ENCODE measurements around the gene CRACR2B. TPM values are rescaled to one million over a fixed set of nuclear protein-coding genes. Genes with fewer than 3 reads are reported as not detected.

Gene CRACR2B
- total and polyA plus RNA-seq, 2 of the 13 experiments (the other 11 are each of a cell fraction or from before 2014, with no cell fraction given): 14.9 to 21.0 TPM

GRCh38 chr11:832529-833113, 4.9 kb downstream of the CRACR2B start, which contains the start of gene CD151 (continued):
- TF ChIP-seq, protein P1, sequence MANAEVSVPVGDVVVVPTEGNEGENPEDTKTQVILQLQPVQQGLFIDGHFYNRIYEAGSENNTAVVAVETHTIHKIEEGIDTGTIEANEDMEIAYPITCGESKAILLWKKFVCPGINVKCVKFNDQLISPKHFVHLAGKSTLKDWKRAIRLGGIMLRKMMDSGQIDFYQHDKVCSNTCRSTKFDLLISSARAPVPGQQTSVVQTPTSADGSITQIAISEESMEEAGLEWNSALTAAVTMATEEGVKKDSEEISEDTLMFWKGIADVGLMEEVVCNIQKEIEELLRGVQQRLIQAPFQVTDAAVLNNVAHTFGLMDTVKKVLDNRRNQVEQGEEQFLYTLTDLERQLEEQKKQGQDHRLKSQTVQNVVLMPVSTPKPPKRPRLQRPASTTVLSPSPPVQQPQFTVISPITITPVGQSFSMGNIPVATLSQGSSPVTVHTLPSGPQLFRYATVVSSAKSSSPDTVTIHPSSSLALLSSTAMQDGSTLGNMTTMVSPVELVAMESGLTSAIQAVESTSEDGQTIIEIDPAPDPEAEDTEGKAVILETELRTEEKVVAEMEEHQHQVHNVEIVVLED (CRISPR knock-in tag; IDR thresholded peaks at IDR 0.05; ENCODE audit: borderline replicate concordance): no peak
- no peak for TF ChIP-seq HDAC6 (IDR thresholded peaks at IDR 0.05; ENCODE audit: low read depth, low read length)
- TF ChIP-seq MLLT10 (CRISPR knock-in tag; IDR thresholded peaks at IDR 0.05): no peak
- no peak for TF ChIP-seq ZNF574 (CRISPR knock-in tag; IDR thresholded peaks at IDR 0.05)
- TF ChIP-seq RAD21 (CRISPR knock-in tag; IDR thresholded peaks at IDR 0.05): 0 out of 2 replicates have a peak, but pooled peaks have one; percentile 18
- TF ChIP-seq BORCS8-MEF2B (CRISPR knock-in tag; IDR thresholded peaks at IDR 0.05): peak; percentile 56; the same call in 1 of the 2 replicates
- TF ChIP-seq ZFP82 (CRISPR knock-in tag; IDR thresholded peaks at IDR 0.05; ENCODE audit: borderline replicate concordance): no peak; the same call in 1 of the 2 replicates
- no peak for TF ChIP-seq NFYB (CRISPR knock-in tag; IDR thresholded peaks at IDR 0.05)
- no peak for TF ChIP-seq BRD4 (CRISPR knock-in tag; IDR thresholded peaks at IDR 0.05)
- no peak for TF ChIP-seq ZBTB14 (CRISPR knock-in tag; IDR thresholded peaks at IDR 0.05)
- TF ChIP-seq PHB2 (IDR thresholded peaks at IDR 0.05; ENCODE audit: partially characterized antibody): no peak
- no peak for TF ChIP-seq DNMT1 (CRISPR knock-in tag; IDR thresholded peaks at IDR 0.05)
- TF ChIP-seq ZNF788 (CRISPR knock-in tag; IDR thresholded peaks at IDR 0.05; ENCODE audit: borderline replicate concordance): peak; percentile 14; the same call in 1 of the 2 replicates
- TF ChIP-seq MAFK (conservative IDR thresholded peaks at IDR 0.05 in 1 of 2, IDR thresholded peaks at IDR 0.05 in 1 of 2; ENCODE audit: low read length in 2 of 2): no peak
- no peak for TF ChIP-seq ZKSCAN8 (CRISPR knock-in tag; IDR thresholded peaks at IDR 0.05; ENCODE audit: borderline replicate concordance)
- TF ChIP-seq, protein P2, sequence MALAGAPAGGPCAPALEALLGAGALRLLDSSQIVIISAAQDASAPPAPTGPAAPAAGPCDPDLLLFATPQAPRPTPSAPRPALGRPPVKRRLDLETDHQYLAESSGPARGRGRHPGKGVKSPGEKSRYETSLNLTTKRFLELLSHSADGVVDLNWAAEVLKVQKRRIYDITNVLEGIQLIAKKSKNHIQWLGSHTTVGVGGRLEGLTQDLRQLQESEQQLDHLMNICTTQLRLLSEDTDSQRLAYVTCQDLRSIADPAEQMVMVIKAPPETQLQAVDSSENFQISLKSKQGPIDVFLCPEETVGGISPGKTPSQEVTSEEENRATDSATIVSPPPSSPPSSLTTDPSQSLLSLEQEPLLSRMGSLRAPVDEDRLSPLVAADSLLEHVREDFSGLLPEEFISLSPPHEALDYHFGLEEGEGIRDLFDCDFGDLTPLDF (CRISPR knock-in tag; IDR thresholded peaks at IDR 0.05): no peak
- TF ChIP-seq HES4 (CRISPR knock-in tag; IDR thresholded peaks at IDR 0.05; ENCODE audit: borderline replicate concordance): peak; percentile 23; the same call in 1 of the 2 replicates
- 0 out of 2 replicates have a peak, but pooled peaks have one; percentile 42 for TF ChIP-seq ZNF451 (CRISPR knock-in tag; IDR thresholded peaks at IDR 0.05)
- TF ChIP-seq NFYC (CRISPR knock-in tag; IDR thresholded peaks at IDR 0.05): no peak
- no peak for TF ChIP-seq ELF1 (CRISPR knock-in tag; IDR thresholded peaks at IDR 0.05)
- TF ChIP-seq JDP2 (CRISPR knock-in tag; IDR thresholded peaks at IDR 0.05; ENCODE audit: borderline replicate concordance): no peak
- no peak for TF ChIP-seq GTF2F1 (IDR thresholded peaks at IDR 0.05; ENCODE audit: low read length)
- no peak for TF ChIP-seq ZNF569 (CRISPR knock-in tag; IDR thresholded peaks at IDR 0.05; ENCODE audit: borderline replicate concordance)
- TF ChIP-seq ZNF326 (CRISPR knock-in tag; IDR thresholded peaks at IDR 0.05; ENCODE audit: borderline replicate concordance): no peak
- TF ChIP-seq MZF1 (CRISPR knock-in tag; IDR thresholded peaks at IDR 0.05; ENCODE audit: borderline replicate concordance): no peak

Data from HepG2 (cell line).